H9 (cell line): ENCODE measurements around the gene GET4. TPM values are rescaled to one million over a fixed set of nuclear protein-coding genes. Genes with fewer than 3 reads are reported as not detected.

Experiments used
- DNase-seq: peaks from one replicate; pipeline ENCODE4 v3.0.0-alpha.2; 2017
- H2AFZ ChIP-seq: one replicate; pipeline ENCODE4 v1.6.1; 2013; ENCODE audit warnings: mild to moderate bottlenecking, low read length, control low read depth, moderate library complexity
- H2AK5ac ChIP-seq: 2 replicates; pipeline ENCODE4 v1.6.1; 2013; ENCODE audit warnings: low read length, control low read depth, mixed read lengths; ENCODE audit not compliant: insufficient read length
- H2BK120ac ChIP-seq: one replicate; pipeline ENCODE4 v1.6.1; 2013; ENCODE audit warnings: low read depth, mild to moderate bottlenecking, low read length, control low read depth, inconsistent platforms; ENCODE audit not compliant: poor library complexity, severe bottlenecking
- H2BK12ac ChIP-seq: 2 replicates; pipeline ENCODE4 v1.6.1; 2013; ENCODE audit warnings: low read length, control low read depth, mixed read lengths, low read depth; ENCODE audit not compliant: insufficient read length
- H2BK15ac ChIP-seq: 2 replicates; pipeline ENCODE4 v1.6.1; 2013; ENCODE audit warnings: low read depth, low read length, control low read depth
- H2BK20ac ChIP-seq: one replicate; pipeline ENCODE4 v1.6.1; 2013; ENCODE audit warnings: low read depth, mild to moderate bottlenecking, low read length, control low read depth, inconsistent platforms; ENCODE audit not compliant: poor library complexity, severe bottlenecking
- H2BK5ac ChIP-seq: 2 replicates; pipeline ENCODE4 v1.6.1; 2013; ENCODE audit warnings: low read length, control low read depth, mixed read lengths; ENCODE audit not compliant: insufficient read length
- H3K14ac ChIP-seq: 2 replicates; pipeline ENCODE4 v1.6.1; 2013; ENCODE audit warnings: low read length, control low read depth; ENCODE audit not compliant: insufficient read depth
- H3K18ac ChIP-seq: 2 replicates; pipeline ENCODE4 v1.6.1; 2013; ENCODE audit warnings: low read depth, mild to moderate bottlenecking, mixed read lengths, low read length, control low read depth; ENCODE audit not compliant: insufficient read length
- H3K23ac ChIP-seq: 2 replicates; pipeline ENCODE4 v1.6.1; 2013; ENCODE audit warnings: low read length, control low read depth, mixed read lengths, low read depth; ENCODE audit not compliant: insufficient read length
- H3K23me2 ChIP-seq: 2 replicates; pipeline ENCODE4 v1.6.1; 2013; ENCODE audit warnings: low read depth, mild to moderate bottlenecking, mixed read lengths, low read length, control low read depth; ENCODE audit not compliant: insufficient read length, poor library complexity, severe bottlenecking
- H3K27ac ChIP-seq: 2 replicates; pipeline ENCODE4 v1.5.1; 2013; ENCODE audit warnings: low read length, control low read depth, mixed read lengths, low read depth; ENCODE audit not compliant: insufficient read length
- H3K27me3 ChIP-seq: 2 replicates; pipeline ENCODE4 v1.6.1; 2013; ENCODE audit warnings: low read length, control low read depth, inconsistent platforms; ENCODE audit not compliant: insufficient read depth
- H3K4ac ChIP-seq: 2 replicates; pipeline ENCODE4 v1.6.1; 2013; ENCODE audit warnings: low read depth, mild to moderate bottlenecking, control low read depth, inconsistent platforms, low read length, moderate library complexity
- H3K4me1 ChIP-seq: 2 replicates; pipeline ENCODE4 v1.6.1; 2013; ENCODE audit warnings: low read length, control low read depth, inconsistent platforms; ENCODE audit not compliant: insufficient read depth
- H3K4me2 ChIP-seq: 2 replicates; pipeline ENCODE4 v1.6.1; 2013; ENCODE audit warnings: low read length, control low read depth, mixed read lengths; ENCODE audit not compliant: insufficient read length, insufficient read depth
- H3K56ac ChIP-seq: 2 replicates; pipeline ENCODE4 v1.6.1; 2013; ENCODE audit warnings: low read depth, mild to moderate bottlenecking, mixed read lengths, low read length, control low read depth; ENCODE audit not compliant: insufficient read length
- H3K79me1 ChIP-seq: 2 replicates; pipeline ENCODE4 v1.6.1; 2013; ENCODE audit warnings: low read depth, mild to moderate bottlenecking, moderate library complexity, low read length, control low read depth, inconsistent platforms; ENCODE audit not compliant: insufficient read depth, poor library complexity, severe bottlenecking
- H3K79me2 ChIP-seq: 2 replicates; pipeline ENCODE4 v1.6.1; 2013; ENCODE audit warnings: low read length, control low read depth, inconsistent platforms; ENCODE audit not compliant: insufficient read depth
- H3K9ac ChIP-seq: 2 replicates; pipeline ENCODE4 v1.6.1; 2013; ENCODE audit warnings: low read length, control low read depth, mixed read lengths; ENCODE audit not compliant: insufficient read length; ENCODE audit errors: extremely low read depth
- H3K9me3 ChIP-seq: one replicate; pipeline ENCODE4 v1.6.1; 2013; ENCODE audit warnings: low read depth, low read length, inconsistent platforms; ENCODE audit not compliant: control insufficient read depth
- H3T11ph ChIP-seq: one replicate; pipeline ENCODE4 v1.6.1; 2013; ENCODE audit warnings: mild to moderate bottlenecking, low read length, control low read depth, inconsistent platforms
- H4K20me1 ChIP-seq: one replicate; pipeline ENCODE4 v1.6.1; 2013; ENCODE audit not compliant: control insufficient read depth, insufficient read length, insufficient read depth
- H4K5ac ChIP-seq: 2 replicates; pipeline ENCODE4 v1.6.1; 2013; ENCODE audit warnings: low read depth, mild to moderate bottlenecking, mixed read lengths, low read length, control low read depth; ENCODE audit not compliant: insufficient read length
- H4K8ac ChIP-seq: replicated peaks from 2 replicates; pipeline ENCODE4 v1.6.1; 2013; ENCODE audit warnings: low read length, control low read depth, mixed read lengths, low read depth; ENCODE audit not compliant: insufficient read length
- H4K91ac ChIP-seq: 2 replicates; pipeline ENCODE4 v1.6.1; 2013; ENCODE audit warnings: low read depth, mild to moderate bottlenecking, moderate library complexity, mixed read lengths, low read length, control low read depth; ENCODE audit not compliant: insufficient read length
- H3K27ac Mint-ChIP-seq, 3 experiments: 2 replicates in 2 of 3; 3 replicates in 1 of 3; pipeline ENCODE4 v1.8.0; 2020 to 2021; ENCODE audit warnings: mixed read lengths in 3 of 3, mild to moderate bottlenecking in 1 of 3, moderate library complexity in 1 of 3
- H3K27me3 Mint-ChIP-seq: 2 replicates; pipeline ENCODE4 v1.8.0; 2021; ENCODE audit warnings: low read depth, mild to moderate bottlenecking, moderate library complexity, mixed read lengths
- H3K36me3 Mint-ChIP-seq, 3 experiments: 2 replicates in 2 of 3; 3 replicates in 1 of 3; pipeline ENCODE4 v1.8.0; 2020 to 2021; ENCODE audit warnings: low read depth in 3 of 3, mixed read lengths in 3 of 3; ENCODE audit not compliant: insufficient read depth in 1 of 3
- H3K4me1 Mint-ChIP-seq, 2 experiments: 2 replicates each; pipeline ENCODE4 v1.8.0; 2020; ENCODE audit warnings: mixed read lengths in 2 of 2
- H3K4me3 Mint-ChIP-seq, 2 experiments: 2 replicates in 1 of 2; 3 replicates in 1 of 2; pipeline ENCODE4 v1.8.0; 2020 to 2021; ENCODE audit warnings: mild to moderate bottlenecking in 2 of 2, mixed read lengths in 2 of 2, moderate library complexity in 1 of 2
- H3K9me3 Mint-ChIP-seq, 2 experiments: 2 replicates in 1 of 2; 3 replicates in 1 of 2; pipeline ENCODE4 v1.8.0; 2020; ENCODE audit warnings: mild to moderate bottlenecking in 2 of 2, mixed read lengths in 2 of 2, moderate library complexity in 1 of 2
- WGBS: extraction: QIAGEN DNeasy Blood & Tissue Kit; methylation state at CpG from one replicate; pipeline ENCODE4 v1.1.7; 2013; ENCODE audit warnings: missing lambda C conversion rate, low lambda C conversion rate, mixed read lengths; ENCODE audit not compliant: insufficient read length; ENCODE audit errors: extremely low coverage; 5-methylcytosine and 5-hydroxymethylcytosine counted together
- total RNA-seq: library from RNA; stranded (reverse); gene quantifications from 2 replicates; pipeline ENCODE4 v1.2.1, GENCODE V29; 2021
- TF ChIP-seq, protein P1 (sequence below): fragments of 200-600 bp; sonication (generic); conservative IDR thresholded peaks from 3 replicates; pipeline ENCODE4 v1.8.0; 2021; ENCODE audit warnings: antibody characterized with exemption, mild to moderate bottlenecking

The GET4 gene
- total RNA-seq, 1 experiment from 2014 or later: 70.2 TPM

DNA sequence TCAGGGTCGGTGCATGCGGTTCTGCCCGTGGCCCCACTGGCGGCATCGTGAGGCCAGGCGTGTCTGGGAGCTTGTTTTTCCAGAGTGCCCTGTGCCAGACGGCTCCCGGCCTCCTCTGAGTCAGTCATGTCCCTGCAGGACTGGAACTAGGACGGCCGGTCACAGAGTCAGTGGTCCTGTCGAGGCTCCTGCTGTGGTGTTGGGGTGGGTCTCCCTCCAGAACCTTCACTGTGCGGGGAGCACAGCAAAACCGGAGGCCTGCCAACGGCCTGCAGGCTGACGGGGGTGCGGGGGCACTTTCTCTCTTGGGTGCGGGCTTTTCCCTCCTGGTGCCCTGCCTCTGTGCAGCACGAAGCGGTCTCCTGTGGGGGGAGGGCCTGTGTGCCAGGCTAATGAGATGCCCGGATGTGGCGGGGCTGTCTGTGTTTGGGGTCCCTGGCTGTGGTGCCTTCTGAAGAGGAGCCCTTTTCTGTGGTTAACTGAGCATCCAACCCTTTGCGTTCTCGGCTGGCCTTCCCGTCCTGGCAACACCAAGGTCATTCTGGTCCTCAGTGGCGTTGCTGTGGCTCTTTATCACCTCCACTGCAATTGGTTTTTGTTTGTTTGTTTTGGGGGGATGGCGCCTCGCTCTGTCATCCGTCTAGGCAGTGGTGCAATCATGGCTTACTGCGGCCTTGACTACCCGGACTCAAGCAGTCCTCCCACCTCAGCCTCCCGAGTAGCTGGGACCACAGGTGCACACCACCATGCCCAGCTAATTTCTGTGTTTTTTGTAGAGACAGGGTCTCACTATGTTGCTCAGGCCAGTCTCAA, 8.0 kb downstream of the GET4 start:
- DNase-seq: no peak
- Histone ChIP-seq H4K8ac (no peak overlapping the region), H2BK120ac (no peak overlapping the region), H3K27ac (no peak overlapping the region), H2AFZ (no peak overlapping the region), H3T11ph (no peak overlapping the region), H3K27me3 (no peaks in the 10 kb centered on the region), H3K79me1 (peaks cover 9% of the 10 kb centered on the region), H3K9me3 (no peaks in the 10 kb centered on the region), H4K5ac (no peak overlapping the region), H3K23me2 (no peaks in the 10 kb centered on the region), H3K4me2 (no peak overlapping the region), H3K14ac (no peak overlapping the region), H4K20me1 (no peaks in the 10 kb centered on the region), H2AK5ac (no peak overlapping the region), H2BK20ac (no peak overlapping the region), H3K9ac (no peak overlapping the region), H3K23ac (no peak overlapping the region), H2BK15ac (no peak overlapping the region), H3K56ac (no peak overlapping the region), H4K91ac (no peak overlapping the region), H3K79me2 (peaks cover 48% of the 10 kb centered on the region; the same call in 1 of the 2 replicates), H3K18ac (no peak overlapping the region), H2BK12ac (no peak overlapping the region), H3K4ac (no peak overlapping the region), H3K4me1 (no peaks in the 10 kb centered on the region), H2BK5ac (no peak overlapping the region)
- Mint-ChIP-seq H3K27me3 (no peaks in the 10 kb centered on the region), H3K27ac (peak overlapping the region in 2 of 3 experiments; percentile 49 to 88; a peak in 2 of 7 replicates), H3K4me3 (peak overlapping the region in 1 of 2 experiments; percentile 23; a peak in 2 of 5 replicates), H3K4me1 (peaks cover 2 to 6% of the 10 kb centered on the region in 2 experiments; a peak in 3 of 4 replicates), H3K9me3 (peaks cover 0 to 3% of the 10 kb centered on the region in 2 experiments; a peak in 1 of 5 replicates), H3K36me3 (peaks cover 14 to 32% (median 29%) of the 10 kb centered on the region in 3 experiments)
- TF ChIP-seq, protein P1, sequence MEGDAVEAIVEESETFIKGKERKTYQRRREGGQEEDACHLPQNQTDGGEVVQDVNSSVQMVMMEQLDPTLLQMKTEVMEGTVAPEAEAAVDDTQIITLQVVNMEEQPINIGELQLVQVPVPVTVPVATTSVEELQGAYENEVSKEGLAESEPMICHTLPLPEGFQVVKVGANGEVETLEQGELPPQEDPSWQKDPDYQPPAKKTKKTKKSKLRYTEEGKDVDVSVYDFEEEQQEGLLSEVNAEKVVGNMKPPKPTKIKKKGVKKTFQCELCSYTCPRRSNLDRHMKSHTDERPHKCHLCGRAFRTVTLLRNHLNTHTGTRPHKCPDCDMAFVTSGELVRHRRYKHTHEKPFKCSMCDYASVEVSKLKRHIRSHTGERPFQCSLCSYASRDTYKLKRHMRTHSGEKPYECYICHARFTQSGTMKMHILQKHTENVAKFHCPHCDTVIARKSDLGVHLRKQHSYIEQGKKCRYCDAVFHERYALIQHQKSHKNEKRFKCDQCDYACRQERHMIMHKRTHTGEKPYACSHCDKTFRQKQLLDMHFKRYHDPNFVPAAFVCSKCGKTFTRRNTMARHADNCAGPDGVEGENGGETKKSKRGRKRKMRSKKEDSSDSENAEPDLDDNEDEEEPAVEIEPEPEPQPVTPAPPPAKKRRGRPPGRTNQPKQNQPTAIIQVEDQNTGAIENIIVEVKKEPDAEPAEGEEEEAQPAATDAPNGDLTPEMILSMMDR: no peak
- WGBS: no CpG with 5 or more reads among the region's 31 CpGs
